Astrocyte (in vitro differentiated cells and primary cell): ENCODE data around the gene RPL9.

ENCODE experiments used
- EZH2 ChIP-seq: IDR thresholded peaks from 2 replicates; pipeline ENCODE4 v1.6.1; 2012; ENCODE audit warnings: mild to moderate bottlenecking, low read length, inconsistent platforms; ENCODE audit not compliant: insufficient read depth
- TF ChIP-seq, protein P1 (sequence below): IDR thresholded peaks from 2 replicates; pipeline ENCODE4 v1.5.1; 2011; ENCODE audit warnings: low read depth, mild to moderate bottlenecking, inconsistent platforms, low read length, moderate library complexity; ENCODE audit not compliant: insufficient read depth

GRCh38 chr4:39446842-39447573 lies 11.7 kb downstream of the RPL9 start:
- TF ChIP-seq EZH2 = no peak
- TF ChIP-seq, protein P1, sequence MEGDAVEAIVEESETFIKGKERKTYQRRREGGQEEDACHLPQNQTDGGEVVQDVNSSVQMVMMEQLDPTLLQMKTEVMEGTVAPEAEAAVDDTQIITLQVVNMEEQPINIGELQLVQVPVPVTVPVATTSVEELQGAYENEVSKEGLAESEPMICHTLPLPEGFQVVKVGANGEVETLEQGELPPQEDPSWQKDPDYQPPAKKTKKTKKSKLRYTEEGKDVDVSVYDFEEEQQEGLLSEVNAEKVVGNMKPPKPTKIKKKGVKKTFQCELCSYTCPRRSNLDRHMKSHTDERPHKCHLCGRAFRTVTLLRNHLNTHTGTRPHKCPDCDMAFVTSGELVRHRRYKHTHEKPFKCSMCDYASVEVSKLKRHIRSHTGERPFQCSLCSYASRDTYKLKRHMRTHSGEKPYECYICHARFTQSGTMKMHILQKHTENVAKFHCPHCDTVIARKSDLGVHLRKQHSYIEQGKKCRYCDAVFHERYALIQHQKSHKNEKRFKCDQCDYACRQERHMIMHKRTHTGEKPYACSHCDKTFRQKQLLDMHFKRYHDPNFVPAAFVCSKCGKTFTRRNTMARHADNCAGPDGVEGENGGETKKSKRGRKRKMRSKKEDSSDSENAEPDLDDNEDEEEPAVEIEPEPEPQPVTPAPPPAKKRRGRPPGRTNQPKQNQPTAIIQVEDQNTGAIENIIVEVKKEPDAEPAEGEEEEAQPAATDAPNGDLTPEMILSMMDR = no peak
